Panc1 (cell line): ENCODE results near the gene LETM1.

Source experiments
- POLR2AphosphoS5 ChIP-seq: IDR thresholded peaks from 2 replicates; pipeline ENCODE4 v1.6.1; 2012; ENCODE audit warnings: mild to moderate bottlenecking, low read depth, low read length, moderate library complexity
- SIN3A ChIP-seq: IDR thresholded peaks from 2 replicates; pipeline ENCODE4 v1.6.1; 2012; ENCODE audit warnings: low read depth, mild to moderate bottlenecking, low read length, moderate library complexity, borderline replicate concordance; ENCODE audit not compliant: insufficient read depth
- TF ChIP-seq, protein P1 (sequence below): fragments of 450-650 bp; IDR thresholded peaks from 2 replicates; pipeline ENCODE4 v1.5.1; 2017; ENCODE audit warnings: mild to moderate bottlenecking

GRCh38 chr4:1804638-1805492, 51.1 kb downstream of the LETM1 start:
- TF ChIP-seq, protein P1, sequence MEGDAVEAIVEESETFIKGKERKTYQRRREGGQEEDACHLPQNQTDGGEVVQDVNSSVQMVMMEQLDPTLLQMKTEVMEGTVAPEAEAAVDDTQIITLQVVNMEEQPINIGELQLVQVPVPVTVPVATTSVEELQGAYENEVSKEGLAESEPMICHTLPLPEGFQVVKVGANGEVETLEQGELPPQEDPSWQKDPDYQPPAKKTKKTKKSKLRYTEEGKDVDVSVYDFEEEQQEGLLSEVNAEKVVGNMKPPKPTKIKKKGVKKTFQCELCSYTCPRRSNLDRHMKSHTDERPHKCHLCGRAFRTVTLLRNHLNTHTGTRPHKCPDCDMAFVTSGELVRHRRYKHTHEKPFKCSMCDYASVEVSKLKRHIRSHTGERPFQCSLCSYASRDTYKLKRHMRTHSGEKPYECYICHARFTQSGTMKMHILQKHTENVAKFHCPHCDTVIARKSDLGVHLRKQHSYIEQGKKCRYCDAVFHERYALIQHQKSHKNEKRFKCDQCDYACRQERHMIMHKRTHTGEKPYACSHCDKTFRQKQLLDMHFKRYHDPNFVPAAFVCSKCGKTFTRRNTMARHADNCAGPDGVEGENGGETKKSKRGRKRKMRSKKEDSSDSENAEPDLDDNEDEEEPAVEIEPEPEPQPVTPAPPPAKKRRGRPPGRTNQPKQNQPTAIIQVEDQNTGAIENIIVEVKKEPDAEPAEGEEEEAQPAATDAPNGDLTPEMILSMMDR = no peak
- no peak for TF ChIP-seq POLR2AphosphoS5
- TF ChIP-seq SIN3A = no peak
